K562 (cell line): ENCODE measurements around the gene SPEG. TPM values are rescaled to one million over a fixed set of nuclear protein-coding genes. Genes with fewer than 3 reads are reported as not detected.

ENCODE experiments used
- BRD4 ChIP-seq: fragments of 200-600 bp; sonication (generic); IDR thresholded peaks from 2 replicates; pipeline ENCODE4 v1.6.1; 2017; ENCODE audit warnings: inconsistent platforms
- CBFA2T3 ChIP-seq: fragments of 450-650 bp; IDR thresholded peaks from 2 replicates; pipeline ENCODE4 v1.6.1; 2017
- DDX20 ChIP-seq: fragments of 450-650 bp; IDR thresholded peaks from 2 replicates; pipeline ENCODE4 v1.6.1; 2016; ENCODE audit warnings: missing genetic modification characterization, low read depth, mild to moderate bottlenecking, missing compliant biosample characterization, moderate library complexity
- EP300 ChIP-seq: IDR thresholded peaks from 2 replicates; pipeline ENCODE4 v1.6.1; 2012; ENCODE audit warnings: low read length, improper control_type of control experiment
- ESRRA ChIP-seq: fragments of 450-650 bp; IDR thresholded peaks from 2 replicates; pipeline ENCODE4 v1.6.1; 2014; ENCODE audit warnings: low read depth, mild to moderate bottlenecking, moderate library complexity, borderline replicate concordance
- GABPA ChIP-seq: fragments of 200-800 bp; sonication (Bioruptor generic); conservative IDR thresholded peaks from 2 replicates; pipeline ENCODE4 v1.6.1; 2016; ENCODE audit warnings: low read depth, missing genetic modification characterization, missing compliant biosample characterization
- HNRNPL ChIP-seq: fragments of 200-400 bp; formaldehyde crosslinking; IDR thresholded peaks from 2 replicates; pipeline ENCODE4 v1.6.1; 2017; ENCODE audit warnings: low read depth, mild to moderate bottlenecking, low read length
- JUNB ChIP-seq: fragments of 450-650 bp; formaldehyde crosslinking; conservative IDR thresholded peaks from 2 replicates; pipeline ENCODE4 v1.4.0; 2020; ENCODE audit warnings: mild to moderate bottlenecking
- KLF1 ChIP-seq: fragments of 450-650 bp; IDR thresholded peaks from 2 replicates; pipeline ENCODE4 v1.6.1; 2016; ENCODE audit warnings: missing genetic modification characterization, missing compliant biosample characterization
- MED1 ChIP-seq: sonication (generic); formaldehyde crosslinking; IDR thresholded peaks from 2 replicates; pipeline ENCODE4 v1.8.1; 2023; ENCODE audit warnings: missing genetic modification reagents, borderline replicate concordance
- MYC ChIP-seq, 2 experiments: fragments of 250-450 bp in 1 of 2; sonication (Bioruptor Pico) in 1 of 2; IDR thresholded peaks; 2 replicates each; pipeline versions ENCODE4 v1.5.1 to v1.6.1; 2012 to 2021; ENCODE audit warnings: low read depth in 2 of 2, borderline replicate concordance in 1 of 2, improper control_type of control experiment in 1 of 2, low read length in 1 of 2, mild to moderate bottlenecking in 1 of 2, moderate library complexity in 1 of 2
- NCOR1 ChIP-seq: fragments of 450-650 bp; IDR thresholded peaks from 2 replicates; pipeline ENCODE4 v1.6.1; 2016; ENCODE audit warnings: mild to moderate bottlenecking, moderate library complexity
- NFIC ChIP-seq: fragments of 450-650 bp; IDR thresholded peaks from 2 replicates; pipeline ENCODE4 v1.6.1; 2017; ENCODE audit warnings: mild to moderate bottlenecking, inconsistent platforms
- PHF8 ChIP-seq: fragments of 200-600 bp; sonication (generic); IDR thresholded peaks from 2 replicates; pipeline ENCODE4 v1.6.1; 2012; ENCODE audit warnings: mixed run types, mild to moderate bottlenecking, inconsistent platforms, low read length, moderate library complexity, borderline replicate concordance
- RBFOX2 ChIP-seq: fragments of 200-400 bp; formaldehyde crosslinking; IDR thresholded peaks from 2 replicates; pipeline ENCODE4 v1.6.1; 2017; ENCODE audit warnings: low read depth, mild to moderate bottlenecking, low read length, moderate library complexity
- SIN3A ChIP-seq, 2 experiments: fragments of 150-350 bp in 1 of 2; IDR thresholded peaks; 2 replicates each; pipeline ENCODE4 v1.6.1; 2011 to 2016; ENCODE audit warnings: borderline replicate concordance in 2 of 2, low read depth in 2 of 2, low read length in 2 of 2, mild to moderate bottlenecking in 2 of 2, moderate library complexity in 2 of 2; ENCODE audit not compliant: control insufficient read depth in 1 of 2
- SMARCA5 ChIP-seq: fragments of 450-650 bp; IDR thresholded peaks from 2 replicates; pipeline ENCODE4 v1.6.1; 2016
- SP1 ChIP-seq: sonication (generic); formaldehyde crosslinking; IDR thresholded peaks from 2 replicates; pipeline ENCODE4 v1.8.1; 2022; ENCODE audit warnings: mild to moderate bottlenecking, missing genetic modification reagents
- SPI1 ChIP-seq: IDR thresholded peaks from 2 replicates; pipeline ENCODE4 v1.6.1; 2011; ENCODE audit warnings: low read depth, low read length, control low read depth, borderline replicate concordance
- TRIM24 ChIP-seq, 2 experiments: fragments of 450-650 bp; IDR thresholded peaks; 2 replicates each; pipeline ENCODE4 v1.6.1; 2016
- XRCC4 ChIP-seq: IDR thresholded peaks from one replicate; pipeline ENCODE4 v1.6.1; 2011; ENCODE audit not compliant: insufficient read depth, insufficient read length; ENCODE audit errors: extremely low read depth
- ZNF165 ChIP-seq: fragments of 250-450 bp; sonication (Bioruptor Pico); IDR thresholded peaks from 2 replicates; pipeline ENCODE4 v1.4.0; 2020; ENCODE audit warnings: borderline replicate concordance
- ZNF511 ChIP-seq: sonication (generic); formaldehyde crosslinking; IDR thresholded peaks from 2 replicates; pipeline ENCODE4 v1.8.0; 2022; ENCODE audit warnings: mild to moderate bottlenecking, missing genetic modification reagents
- polyA plus RNA-seq, 8 experiments: library from polyadenylated mRNA; depleted of rRNA in 4 of 8; stranded (reverse) in 5 of 8; unstranded in 3 of 8; fragments of >200 nt; fragmentation: Nextera tagmentation in 2 of 8; fragmentation: Illumina TruSeq in 1 of 8; extraction: Ambion mirVana in 2 of 8; extraction: Trizol in 1 of 8; gene quantifications; 2 replicates each; pipeline versions ENCODE4 v1.2.1 to v1.2.3, GENCODE V29; 2011 to 2014; ENCODE audit warnings: inconsistent platforms in 1 of 8, missing spikeins in 1 of 8
- total RNA-seq, 7 experiments: library from RNA; depleted of rRNA in 6 of 7; stranded (reverse); fragments of >200 nt in 6 of 7; fragmentation: Illumina TruSeq in 2 of 7; extraction: Trizol in 2 of 7; gene quantifications; 2 replicates each; pipeline versions ENCODE4 v1.2.1 to v1.2.3, GENCODE V29; 2011 to 2021; ENCODE audit warnings: low replicate concordance in 1 of 7
- TF ChIP-seq, protein P1 (sequence below), 2 experiments: fragments of 450-650 bp; conservative IDR thresholded peaks; 2 replicates each; pipeline ENCODE4 v1.6.1; 2017; ENCODE audit warnings: mild to moderate bottlenecking in 2 of 2, moderate library complexity in 2 of 2

The SPEG gene
- total and polyA plus RNA-seq, 9 of the 15 experiments (the other 6 are each of a cell fraction or from before 2014, with no cell fraction given): 0.49 to 8.7 (median 3.0) TPM

- TF ChIP-seq SPI1: peak; percentile 53; the same call in 1 of the 2 replicates
- peak; percentile 69 for TF ChIP-seq ESRRA
- 0 out of 4 replicates have a peak, but pooled peaks of 1 of the 2 experiments have one; percentile 35 for TF ChIP-seq TRIM24 (IDR thresholded peaks at IDR 0.05)
- TF ChIP-seq DDX20 (tag): no peak
- peak; percentile 84 for TF ChIP-seq SP1
- TF ChIP-seq CBFA2T3: 0 out of 2 replicates have a peak, but pooled peaks have one; percentile 28
- TF ChIP-seq RBFOX2: peak; percentile 93
- TF ChIP-seq, protein P1, sequence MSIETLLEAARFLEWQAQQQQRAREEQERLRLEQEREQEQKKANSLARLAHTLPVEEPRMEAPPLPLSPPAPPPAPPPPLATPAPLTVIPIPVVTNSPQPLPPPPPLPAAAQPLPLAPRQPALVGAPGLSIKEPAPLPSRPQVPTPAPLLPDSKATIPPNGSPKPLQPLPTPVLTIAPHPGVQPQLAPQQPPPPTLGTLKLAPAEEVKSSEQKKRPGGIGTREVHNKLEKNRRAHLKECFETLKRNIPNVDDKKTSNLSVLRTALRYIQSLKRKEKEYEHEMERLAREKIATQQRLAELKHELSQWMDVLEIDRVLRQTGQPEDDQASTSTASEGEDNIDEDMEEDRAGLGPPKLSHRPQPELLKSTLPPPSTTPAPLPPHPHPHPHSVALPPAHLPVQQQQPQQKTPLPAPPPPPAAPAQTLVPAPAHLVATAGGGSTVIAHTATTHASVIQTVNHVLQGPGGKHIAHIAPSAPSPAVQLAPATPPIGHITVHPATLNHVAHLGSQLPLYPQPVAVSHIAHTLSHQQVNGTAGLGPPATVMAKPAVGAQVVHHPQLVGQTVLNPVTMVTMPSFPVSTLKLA (conservative IDR thresholded peaks at IDR 0.05): peak; percentile 72 to 75
- no peak for TF ChIP-seq BRD4
- TF ChIP-seq NCOR1: peak; percentile 45
- 0 out of 2 replicates have a peak, but pooled peaks have one; percentile 3 for TF ChIP-seq HNRNPL
- TF ChIP-seq SMARCA5: no peak
- TF ChIP-seq MED1 (CRISPR knock-in tag): no peak
- TF ChIP-seq PHF8: peak; percentile 58; the same call in 1 of the 2 replicates
- TF ChIP-seq ZNF511 (CRISPR knock-in tag): 0 out of 2 replicates have a peak, but pooled peaks have one; percentile 76
- TF ChIP-seq KLF1 (tag): 0 out of 2 replicates have a peak, but pooled peaks have one; percentile 6
- TF ChIP-seq NFIC: peak; percentile 74
- no peak for TF ChIP-seq XRCC4
- TF ChIP-seq EP300: no peak; the same call in 1 of the 2 replicates
- no peak for TF ChIP-seq JUNB (CRISPR knock-in tag)
- peak; percentile 76 for TF ChIP-seq MYC (IDR thresholded peaks at IDR 0.05; ENCODE audit: low read depth, low read length)
- no peak for TF ChIP-seq MYC (CRISPR knock-in tag; IDR thresholded peaks at IDR 0.05; ENCODE audit: borderline replicate concordance, low read depth)
- TF ChIP-seq GABPA (tag): peak; percentile 40; the same call in 1 of the 2 replicates
- peak in 1 of 2 experiments; percentile 84; a peak in 1 of 4 replicates for TF ChIP-seq SIN3A (IDR thresholded peaks at IDR 0.05; ENCODE audit: borderline replicate concordance in 2 of 2, control insufficient read depth in 1 of 2, low read depth in 2 of 2, low read length in 2 of 2)
- no peak for TF ChIP-seq ZNF165 (CRISPR knock-in tag)
Measured at GRCh38 chr2:219498280-219499057, 63.8 kb downstream of the SPEG start, which contains the start of gene GMPPA (continued).
